ENCODE measurements around the gene CCDC24.
A peak's percentile ranks its signal among the peaks of the same experiment; 100 is the strongest.

The CCDC24 gene

GRCh38 chr1:43971336-43971980 lies 19.9 kb upstream of the CCDC24 start:
- Mint-ChIP-seq H3K4me3 (peak overlapping the region; percentile 98), H3K27me3 (ENCODE audit: low read depth) (no peaks in the 10 kb centered on the region), H3K4me1 (ENCODE audit: low read depth) (peaks cover 32% of the 10 kb centered on the region), H3K27ac (no peak overlapping the region), H3K9me3 (no peaks in the 10 kb centered on the region), H3K36me3 (ENCODE audit: low read depth) (peaks cover 23% of the 10 kb centered on the region)
- no peak for DNase-seq (ENCODE audit: low spot score)

GRCh38 chr1:43973981-43974442 lies 17.4 kb upstream of the CCDC24 start:
- Mint-ChIP-seq H3K4me3 (peak overlapping the region; percentile 88), H3K9me3 (no peaks in the 10 kb centered on the region), H3K36me3 (ENCODE audit: low read depth) (peaks cover 44% of the 10 kb centered on the region), H3K4me1 (ENCODE audit: low read depth) (peaks cover 43% of the 10 kb centered on the region), H3K27me3 (ENCODE audit: low read depth) (no peaks in the 10 kb centered on the region), H3K27ac (peak overlapping the region; percentile 92)
- no peak for DNase-seq (ENCODE audit: low spot score)

GRCh38 chr1:43974443-43975248 lies 16.8 kb upstream of the CCDC24 start, which contains the start of gene ATP6V0B:
ATP6V0B (plus strand) TSS chr1:43974960; CDS start chr1:43975041, 81 bp downstream.
- peak within 1 kb of the TSS; percentile 92 for H3K27ac Mint-ChIP-seq
- peaks cover 44% of the 10 kb centered on the region for H3K36me3 Mint-ChIP-seq (ENCODE audit: low read depth)
- peaks cover 40% of the 10 kb centered on the region for H3K4me1 Mint-ChIP-seq (ENCODE audit: low read depth)
- DNase-seq (ENCODE audit: low spot score): peak; percentile 97
- no peaks in the 10 kb centered on the region for H3K27me3 Mint-ChIP-seq (ENCODE audit: low read depth)
- H3K4me3 Mint-ChIP-seq: peak within 1 kb of the TSS; percentile 88
- H3K9me3 Mint-ChIP-seq: no peaks in the 10 kb centered on the region

- Mint-ChIP-seq H3K9me3 (no peaks in the 10 kb centered on the region), H3K4me3 (peak overlapping the region; percentile 88), H3K27ac (peak overlapping the region; percentile 92), H3K36me3 (ENCODE audit: low read depth) (peaks cover 42% of the 10 kb centered on the region), H3K4me1 (ENCODE audit: low read depth) (peaks cover 40% of the 10 kb centered on the region), H3K27me3 (ENCODE audit: low read depth) (no peaks in the 10 kb centered on the region)
- DNase-seq (ENCODE audit: low spot score): no peak
These were observed 16.0 kb upstream of the CCDC24 start for GRCh38 chr1:43975249-43975961.

- peaks cover 39% of the 10 kb centered on the region for H3K4me1 Mint-ChIP-seq (ENCODE audit: low read depth)
- peak overlapping the region; percentile 92 for H3K27ac Mint-ChIP-seq
- no peaks in the 10 kb centered on the region for H3K9me3 Mint-ChIP-seq
- H3K27me3 Mint-ChIP-seq (ENCODE audit: low read depth): no peaks in the 10 kb centered on the region
- peaks cover 40% of the 10 kb centered on the region for H3K36me3 Mint-ChIP-seq (ENCODE audit: low read depth)
- DNase-seq (ENCODE audit: low spot score): no peak
- peak overlapping the region; percentile 88 for H3K4me3 Mint-ChIP-seq
These were observed 15.4 kb upstream of the CCDC24 start for GRCh38 chr1:43976045-43976444.

GRCh38 chr1:43976890-43977289 lies 14.5 kb upstream of the CCDC24 start:
- H3K27me3 Mint-ChIP-seq (ENCODE audit: low read depth): no peaks in the 10 kb centered on the region
- no peak overlapping the region for H3K27ac Mint-ChIP-seq
- no peak for DNase-seq (ENCODE audit: low spot score)
- H3K4me3 Mint-ChIP-seq: peak overlapping the region; percentile 88
- H3K36me3 Mint-ChIP-seq (ENCODE audit: low read depth): peaks cover 39% of the 10 kb centered on the region
- no peaks in the 10 kb centered on the region for H3K9me3 Mint-ChIP-seq
- peaks cover 39% of the 10 kb centered on the region for H3K4me1 Mint-ChIP-seq (ENCODE audit: low read depth)

- peaks cover 33% of the 10 kb centered on the region for H3K36me3 Mint-ChIP-seq (ENCODE audit: low read depth)
- peak overlapping the region; percentile 88 for H3K4me3 Mint-ChIP-seq
- H3K27ac Mint-ChIP-seq: no peak overlapping the region
- DNase-seq (ENCODE audit: low spot score): no peak
- no peaks in the 10 kb centered on the region for H3K27me3 Mint-ChIP-seq (ENCODE audit: low read depth)
- no peaks in the 10 kb centered on the region for H3K9me3 Mint-ChIP-seq
- peaks cover 41% of the 10 kb centered on the region for H3K4me1 Mint-ChIP-seq (ENCODE audit: low read depth)
These were observed 13.8 kb upstream of the CCDC24 start for GRCh38 chr1:43977376-43978263.

GRCh38 chr1:43978264-43978550 lies 13.2 kb upstream of the CCDC24 start:
- H3K4me3 Mint-ChIP-seq: peak overlapping the region; percentile 88
- H3K9me3 Mint-ChIP-seq: no peaks in the 10 kb centered on the region
- peaks cover 30% of the 10 kb centered on the region for H3K36me3 Mint-ChIP-seq (ENCODE audit: low read depth)
- no peak for DNase-seq (ENCODE audit: low spot score)
- no peaks in the 10 kb centered on the region for H3K27me3 Mint-ChIP-seq (ENCODE audit: low read depth)
- no peak overlapping the region for H3K27ac Mint-ChIP-seq
- peaks cover 41% of the 10 kb centered on the region for H3K4me1 Mint-ChIP-seq (ENCODE audit: low read depth)

- no peaks in the 10 kb centered on the region for H3K27me3 Mint-ChIP-seq (ENCODE audit: low read depth)
- no peaks in the 10 kb centered on the region for H3K9me3 Mint-ChIP-seq
- peak within 1 kb of the TSS; percentile 88 for H3K4me3 Mint-ChIP-seq
- peak within 1 kb of the TSS; percentile 87 for H3K27ac Mint-ChIP-seq
- peak; percentile 51 for DNase-seq (ENCODE audit: low spot score)
- peaks cover 36% of the 10 kb centered on the region for H3K4me1 Mint-ChIP-seq (ENCODE audit: low read depth)
- H3K36me3 Mint-ChIP-seq (ENCODE audit: low read depth): peaks cover 25% of the 10 kb centered on the region
These were observed 12.7 kb upstream of the CCDC24 start, which contains the start of gene B4GALT2 for GRCh38 chr1:43978551-43979260. B4GALT2 (plus strand) TSS chr1:43979210; CDS start chr1:43981161, 1,951 bp downstream.

GRCh38 chr1:43979261-43979527 lies 12.2 kb upstream of the CCDC24 start:
- Mint-ChIP-seq H3K9me3 (no peaks in the 10 kb centered on the region), H3K27me3 (ENCODE audit: low read depth) (no peaks in the 10 kb centered on the region), H3K4me1 (ENCODE audit: low read depth) (peaks cover 32% of the 10 kb centered on the region), H3K27ac (no peak overlapping the region), H3K4me3 (no peak overlapping the region), H3K36me3 (ENCODE audit: low read depth) (peaks cover 26% of the 10 kb centered on the region)
- DNase-seq (ENCODE audit: low spot score): no peak

- peak overlapping the region; percentile 87 for H3K27ac Mint-ChIP-seq
- peaks cover 30% of the 10 kb centered on the region for H3K4me1 Mint-ChIP-seq (ENCODE audit: low read depth)
- peak; percentile 44 for DNase-seq (ENCODE audit: low spot score)
- H3K36me3 Mint-ChIP-seq (ENCODE audit: low read depth): peaks cover 29% of the 10 kb centered on the region
- no peaks in the 10 kb centered on the region for H3K27me3 Mint-ChIP-seq (ENCODE audit: low read depth)
- H3K9me3 Mint-ChIP-seq: no peaks in the 10 kb centered on the region
- peak overlapping the region; percentile 88 for H3K4me3 Mint-ChIP-seq
These were observed 11.7 kb upstream of the CCDC24 start for GRCh38 chr1:43979528-43980254.

GRCh38 chr1:43980255-43981134 lies 10.9 kb upstream of the CCDC24 start:
- Mint-ChIP-seq H3K9me3 (no peaks in the 10 kb centered on the region), H3K36me3 (ENCODE audit: low read depth) (peaks cover 29% of the 10 kb centered on the region), H3K4me1 (ENCODE audit: low read depth) (peaks cover 30% of the 10 kb centered on the region), H3K27ac (no peak overlapping the region), H3K4me3 (peak overlapping the region; percentile 88), H3K27me3 (ENCODE audit: low read depth) (no peaks in the 10 kb centered on the region)
- no peak for DNase-seq (ENCODE audit: low spot score)
